ENCODE measurements around the gene NSDHL. TPM values are rescaled to one million over a fixed set of nuclear protein-coding genes. Genes with fewer than 3 reads are reported as not detected.

NSDHL gene
- total RNA-seq, 1 experiment from 2014 or later, result 13.7 TPM

GRCh38 chrX:152901816-152902501 lies 71.1 kb downstream of the NSDHL start:
- no peaks in the 10 kb centered on the region for H3K27me3 Mint-ChIP-seq (ENCODE audit: insufficient read depth, unreplicated experiment)
- no peak overlapping the region for H3K27ac Mint-ChIP-seq (ENCODE audit: low read depth, unreplicated experiment)
- intact Hi-C loops (cut with micrococcal nuclease), result no loop called here
- peaks cover 2% of the 10 kb centered on the region for H3K4me1 Mint-ChIP-seq (ENCODE audit: insufficient read depth, unreplicated experiment)
- ChIA-PET CTCF (interaction anchor here (0.6 to 1.2 kb wide), 4 partner anchors 12 to 1009 kb away, joined by 3 to 5 read pairs (median 4); no protein-coding TSS in a partner anchor), POLR2A (interaction anchor here (1.2 kb wide), 1 partner anchor 23 kb away, joined by 3 read pairs; no protein-coding TSS in a partner anchor)
- TF ChIP-seq CTCF (IDR thresholded peaks at IDR 0.05; ENCODE audit: unreplicated experiment), result no peak
- BruUV-seq (replicated peaks), result no TSS peak
- H3K9me3 Mint-ChIP-seq (ENCODE audit: unreplicated experiment), result no peaks in the 10 kb centered on the region
- DNase-seq (ENCODE audit: unreplicated experiment), result no peak
- H3K36me3 Mint-ChIP-seq (ENCODE audit: insufficient read depth, unreplicated experiment), result no peaks in the 10 kb centered on the region
- H3K4me3 Mint-ChIP-seq (ENCODE audit: unreplicated experiment), result no peak overlapping the region

GRCh38 chrX:152902502-152902820 lies 71.6 kb downstream of the NSDHL start:
- no peaks in the 10 kb centered on the region for H3K36me3 Mint-ChIP-seq (ENCODE audit: insufficient read depth, unreplicated experiment)
- no TSS peak for BruUV-seq (replicated peaks)
- ChIA-PET POLR2A (no interaction called here), CTCF (interaction anchor here (0.6 to 1.2 kb wide), 3 partner anchors 12 to 24 kb away, joined by 3 to 5 read pairs (median 4); no protein-coding TSS in a partner anchor)
- intact Hi-C loops (cut with micrococcal nuclease), result no loop called here
- no peak overlapping the region for H3K27ac Mint-ChIP-seq (ENCODE audit: low read depth, unreplicated experiment)
- H3K4me3 Mint-ChIP-seq (ENCODE audit: unreplicated experiment), result no peak overlapping the region
- H3K27me3 Mint-ChIP-seq (ENCODE audit: insufficient read depth, unreplicated experiment), result no peaks in the 10 kb centered on the region
- H3K4me1 Mint-ChIP-seq (ENCODE audit: insufficient read depth, unreplicated experiment), result no peaks in the 10 kb centered on the region
- no peak for TF ChIP-seq CTCF (IDR thresholded peaks at IDR 0.05; ENCODE audit: unreplicated experiment)
- H3K9me3 Mint-ChIP-seq (ENCODE audit: unreplicated experiment), result no peaks in the 10 kb centered on the region
- no peak for DNase-seq (ENCODE audit: unreplicated experiment)

- BruUV-seq (replicated peaks), result no TSS peak
- H3K9me3 Mint-ChIP-seq (ENCODE audit: unreplicated experiment), result no peaks in the 10 kb centered on the region
- no peak overlapping the region for H3K4me3 Mint-ChIP-seq (ENCODE audit: unreplicated experiment)
These were observed 72.7 kb downstream of the NSDHL start for GRCh38 chrX:152903589-152903988.

More at GRCh38 chrX:152903589-152903988, 72.7 kb downstream of the NSDHL start:
- intact Hi-C loops (cut with micrococcal nuclease), result no loop called here
- H3K27me3 Mint-ChIP-seq (ENCODE audit: insufficient read depth, unreplicated experiment), result no peaks in the 10 kb centered on the region
- CTCF ChIA-PET, result interaction anchor here (0.8 to 3.2 kb wide), 4 partner anchors 9 to 29 kb away, joined by 3 to 20 read pairs (median 4); no protein-coding TSS in a partner anchor
- no peak overlapping the region for H3K27ac Mint-ChIP-seq (ENCODE audit: low read depth, unreplicated experiment)
- POLR2A ChIA-PET, result no interaction called here
- no peak for TF ChIP-seq CTCF (IDR thresholded peaks at IDR 0.05; ENCODE audit: unreplicated experiment)
- no peaks in the 10 kb centered on the region for H3K36me3 Mint-ChIP-seq (ENCODE audit: insufficient read depth, unreplicated experiment)
- no peaks in the 10 kb centered on the region for H3K4me1 Mint-ChIP-seq (ENCODE audit: insufficient read depth, unreplicated experiment)
- DNase-seq (ENCODE audit: unreplicated experiment), result no peak
